ENCODE measurements around the gene ZP4. TPM values are rescaled to one million over a fixed set of nuclear protein-coding genes. Genes with fewer than 3 reads are reported as not detected.

Gene ZP4
- total RNA-seq, 1 experiment from 2014 or later, result not detected

DNA sequence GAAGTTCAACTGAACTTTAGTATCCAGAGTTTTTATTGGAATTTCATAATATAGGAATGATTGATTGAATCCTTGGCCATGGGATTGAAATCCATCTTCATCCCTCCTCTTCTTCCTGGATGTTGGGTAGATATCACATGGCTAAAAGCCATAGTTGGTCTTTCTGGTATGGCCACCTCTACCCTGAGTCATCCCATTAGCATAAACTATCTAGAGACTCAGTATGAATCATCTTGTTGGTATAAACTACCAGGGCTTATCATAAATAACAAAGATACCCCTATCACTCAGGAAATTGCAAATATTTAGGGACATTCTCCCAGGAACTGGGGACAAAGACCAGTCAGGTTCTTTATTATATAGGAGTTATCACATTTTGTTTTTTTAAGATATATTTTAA, 21.2 kb upstream of the ZP4 start:
- TF ChIP-seq RAD21 (IDR thresholded peaks at IDR 0.05; ENCODE audit: low read depth) (no peak), ELF1 (IDR thresholded peaks at IDR 0.05; ENCODE audit: borderline replicate concordance, low read depth) (no peak), FOSL1 (IDR thresholded peaks at IDR 0.05; ENCODE audit: low read depth) (no peak), EZH2phosphoT487 (IDR thresholded peaks at IDR 0.05; ENCODE audit: borderline replicate concordance) (no peak), ZNF274 (IDR thresholded peaks at IDR 0.05; ENCODE audit: low read depth, low read length) (no peak), JUND (IDR thresholded peaks at IDR 0.05) (no peak), ZFX (IDR thresholded peaks at IDR 0.05) (no peak), EGR1 (IDR thresholded peaks at IDR 0.05; ENCODE audit: low read depth) (no peak), POLR2A (IDR thresholded peaks at IDR 0.05; ENCODE audit: borderline replicate concordance, extremely low read depth, insufficient read depth, insufficient read length) (no peak), EZH2 (IDR thresholded peaks at IDR 0.05) (no peak)
- TF ChIP-seq, protein P1, sequence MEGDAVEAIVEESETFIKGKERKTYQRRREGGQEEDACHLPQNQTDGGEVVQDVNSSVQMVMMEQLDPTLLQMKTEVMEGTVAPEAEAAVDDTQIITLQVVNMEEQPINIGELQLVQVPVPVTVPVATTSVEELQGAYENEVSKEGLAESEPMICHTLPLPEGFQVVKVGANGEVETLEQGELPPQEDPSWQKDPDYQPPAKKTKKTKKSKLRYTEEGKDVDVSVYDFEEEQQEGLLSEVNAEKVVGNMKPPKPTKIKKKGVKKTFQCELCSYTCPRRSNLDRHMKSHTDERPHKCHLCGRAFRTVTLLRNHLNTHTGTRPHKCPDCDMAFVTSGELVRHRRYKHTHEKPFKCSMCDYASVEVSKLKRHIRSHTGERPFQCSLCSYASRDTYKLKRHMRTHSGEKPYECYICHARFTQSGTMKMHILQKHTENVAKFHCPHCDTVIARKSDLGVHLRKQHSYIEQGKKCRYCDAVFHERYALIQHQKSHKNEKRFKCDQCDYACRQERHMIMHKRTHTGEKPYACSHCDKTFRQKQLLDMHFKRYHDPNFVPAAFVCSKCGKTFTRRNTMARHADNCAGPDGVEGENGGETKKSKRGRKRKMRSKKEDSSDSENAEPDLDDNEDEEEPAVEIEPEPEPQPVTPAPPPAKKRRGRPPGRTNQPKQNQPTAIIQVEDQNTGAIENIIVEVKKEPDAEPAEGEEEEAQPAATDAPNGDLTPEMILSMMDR (IDR thresholded peaks at IDR 0.05 in 2 of 3, conservative IDR thresholded peaks at IDR 0.05 in 1 of 3; ENCODE audit: borderline replicate concordance in 1 of 3, insufficient read depth in 1 of 3, low read depth in 2 of 3, low read length in 2 of 3), result no peak
- Histone ChIP-seq H3K27me3 (ENCODE audit: insufficient read depth, low read length) (no peaks in the 10 kb centered on the region), H3K79me2 (ENCODE audit: insufficient read depth, low read length) (no peaks in the 10 kb centered on the region), H3K9ac (ENCODE audit: low read length) (no peak overlapping the region), H3K4me2 (ENCODE audit: low read length) (no peak overlapping the region), H3K4me1 (ENCODE audit: control insufficient read depth in 1 of 2, insufficient read depth in 2 of 2, low read length in 2 of 2) (no peaks in the 10 kb centered on the region), H3K9me3 (ENCODE audit: control insufficient read depth in 1 of 2, insufficient read depth in 1 of 2, low read depth in 1 of 2, low read length in 2 of 2) (peaks cover 11 to 22% of the 10 kb centered on the region in 2 experiments; a peak in 2 of 4 replicates), H2AFZ (ENCODE audit: low read depth, low read length, poor library complexity, severe bottlenecking) (no peak overlapping the region), H4K20me1 (ENCODE audit: insufficient read depth) (no peaks in the 10 kb centered on the region), H3K36me3 (ENCODE audit: control insufficient read depth in 1 of 2, insufficient read depth in 2 of 2, low read length in 2 of 2) (no peaks in the 10 kb centered on the region), H3K27ac (ENCODE audit: low read depth, low read length) (no peak overlapping the region), H3K9me2 (ENCODE audit: insufficient read depth) (no peaks in the 10 kb centered on the region), H3K4me3 (replicated peaks in 1 of 2; ENCODE audit: low read depth in 1 of 2, low read length in 2 of 2) (no peak overlapping the region)
- RAD21 ChIA-PET (ENCODE audit: low non-redundant PET in 1 of 2, low total read pairs in 2 of 2, uncharacterized antibody in 2 of 2, unreplicated experiment in 2 of 2), result no interaction called here
- no TSS peak for BruUV-seq (replicated peaks)
- ATAC-seq (no peak), DNase-seq (ENCODE audit: low read depth, low spot score) (no peak)
- CTCF ChIA-PET, result no interaction called here
- POLR2A ChIA-PET, result no interaction called here
- intact Hi-C loops (cut with micrococcal nuclease), result no loop called here

DNA sequence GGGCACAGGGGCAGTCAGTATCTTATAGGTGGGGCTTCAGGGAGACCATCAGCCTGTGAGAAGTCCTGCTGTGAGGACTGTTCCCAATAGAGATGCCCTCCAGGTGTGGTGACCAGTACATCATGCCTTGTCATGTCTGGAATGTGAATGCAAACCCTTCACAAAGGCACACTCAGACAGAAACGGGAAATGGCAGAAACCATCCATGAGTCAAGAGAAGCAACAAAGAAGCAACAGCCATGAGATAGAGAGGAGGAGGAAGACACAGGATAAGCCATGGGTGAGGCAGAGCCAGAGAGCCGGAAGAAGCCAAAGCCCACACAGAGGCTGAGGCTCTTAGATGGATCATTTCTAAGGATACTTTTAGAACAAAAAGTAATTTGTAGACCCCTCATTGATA, 20.1 kb upstream of the ZP4 start:
- ATAC-seq, result no peak
- ChIA-PET RAD21 (ENCODE audit: low non-redundant PET in 1 of 2, low total read pairs in 2 of 2, uncharacterized antibody in 2 of 2, unreplicated experiment in 2 of 2) (no interaction called here), CTCF (no interaction called here), POLR2A (no interaction called here)
- BruUV-seq (replicated peaks), result no TSS peak
- no peak overlapping the region for H3K4me3 ChIP-seq (replicated peaks in 1 of 2; ENCODE audit: low read depth in 1 of 2, low read length in 2 of 2)
- intact Hi-C loops (cut with micrococcal nuclease), result no loop called here
- H3K79me2 ChIP-seq (ENCODE audit: insufficient read depth, low read length), result no peaks in the 10 kb centered on the region
- no peaks in the 10 kb centered on the region for H3K27me3 ChIP-seq (ENCODE audit: insufficient read depth, low read length)
- no peak overlapping the region for H3K4me2 ChIP-seq (ENCODE audit: low read length)
- no peaks in the 10 kb centered on the region for H3K36me3 ChIP-seq (ENCODE audit: control insufficient read depth in 1 of 2, insufficient read depth in 2 of 2, low read length in 2 of 2)
- H4K20me1 ChIP-seq (ENCODE audit: insufficient read depth), result no peaks in the 10 kb centered on the region
- TF ChIP-seq SIN3A (IDR thresholded peaks at IDR 0.05; ENCODE audit: low read depth) (no peak), POLR2AphosphoS5 (IDR thresholded peaks at IDR 0.05; ENCODE audit: low read depth, low read length) (no peak), ZFX (IDR thresholded peaks at IDR 0.05) (no peak), REST (IDR thresholded peaks at IDR 0.05; ENCODE audit: low read depth) (no peak), TCF7L2 (IDR thresholded peaks at IDR 0.05; ENCODE audit: borderline replicate concordance, extremely low read depth, insufficient read depth, insufficient read length) (no peak), MAX (IDR thresholded peaks at IDR 0.05) (no peak), RAD21 (IDR thresholded peaks at IDR 0.05; ENCODE audit: low read depth) (no peak), CEBPB (IDR thresholded peaks at IDR 0.05; ENCODE audit: low read depth) (no peak), FOSL1 (IDR thresholded peaks at IDR 0.05; ENCODE audit: low read depth) (no peak)
- no peak overlapping the region for H3K27ac ChIP-seq (ENCODE audit: low read depth, low read length)
- no peak overlapping the region for H3K9ac ChIP-seq (ENCODE audit: low read length)
- no peaks in the 10 kb centered on the region for H3K9me2 ChIP-seq (ENCODE audit: insufficient read depth)
- peaks cover 11 to 25% of the 10 kb centered on the region in 2 experiments; a peak in 2 of 4 replicates for H3K9me3 ChIP-seq (ENCODE audit: control insufficient read depth in 1 of 2, insufficient read depth in 1 of 2, low read depth in 1 of 2, low read length in 2 of 2)
- DNase-seq (ENCODE audit: low read depth, low spot score), result no peak
- H3K4me1 ChIP-seq (ENCODE audit: control insufficient read depth in 1 of 2, insufficient read depth in 2 of 2, low read length in 2 of 2), result no peaks in the 10 kb centered on the region
- no peak overlapping the region for H2AFZ ChIP-seq (ENCODE audit: low read depth, low read length, poor library complexity, severe bottlenecking)

All from HCT116 (cell line).